Measurements from ENCODE around the gene FBF1.

FBF1 gene

GRCh38 chr17:75864448-75864871 lies 76.4 kb downstream of the FBF1 start (continued):
- TF ChIP-seq ZNF548 (tag by site-specific recombination; IDR thresholded peaks at IDR 0.05) (no peak), ZNF629 (tag by site-specific recombination; IDR thresholded peaks at IDR 0.05) (0 out of 2 replicates have a peak, but pooled peaks have one; percentile 8), YY2 (tag by site-specific recombination; IDR thresholded peaks at IDR 0.05) (no peak), ZNF518A (tag by site-specific recombination; conservative IDR thresholded peaks at IDR 0.05; ENCODE audit: low read depth) (no peak), ZFP3 (tag by site-specific recombination; IDR thresholded peaks at IDR 0.05; ENCODE audit: low read depth) (no peak), ZIC2 (tag by site-specific recombination; IDR thresholded peaks at IDR 0.05) (peak; percentile 96), ZNF248 (tag by site-specific recombination; IDR thresholded peaks at IDR 0.05) (no peak), ZBTB44 (tag by site-specific recombination; IDR thresholded peaks at IDR 0.05) (peak; percentile 27; the same call in 1 of the 2 replicates), PRDM1 (tag by site-specific recombination; IDR thresholded peaks at IDR 0.05) (no peak), ZNF341 (tag by site-specific recombination; IDR thresholded peaks at IDR 0.05; ENCODE audit: low read depth) (peak; percentile 68), KLF8 (tag by site-specific recombination; IDR thresholded peaks at IDR 0.05) (0 out of 2 replicates have a peak, but pooled peaks have one; percentile 27), SP2 (tag by site-specific recombination; IDR thresholded peaks at IDR 0.05) (peak; percentile 67), ZNF76 (tag by site-specific recombination; IDR thresholded peaks at IDR 0.05; ENCODE audit: borderline replicate concordance, low read depth) (no peak), ZNF837 (tag by site-specific recombination; IDR thresholded peaks at IDR 0.05) (no peak), ZNF335 (tag by site-specific recombination; conservative IDR thresholded peaks at IDR 0.05) (no peak), ZNF433 (tag by site-specific recombination; IDR thresholded peaks at IDR 0.05; ENCODE audit: low read depth) (no peak), ZNF585B (tag by site-specific recombination; IDR thresholded peaks at IDR 0.05) (no peak), IKZF3 (tag by site-specific recombination; IDR thresholded peaks at IDR 0.05) (0 out of 2 replicates have a peak, but pooled peaks have one; percentile 16), ZNF626 (tag by site-specific recombination; IDR thresholded peaks at IDR 0.05) (no peak), ZNF580 (tag by site-specific recombination; IDR thresholded peaks at IDR 0.05) (no peak), ZNF704 (tag by site-specific recombination; IDR thresholded peaks at IDR 0.05) (no peak), ZBTB48 (tag by site-specific recombination; IDR thresholded peaks at IDR 0.05) (0 out of 2 replicates have a peak, but pooled peaks have one; percentile 26), ZFP69B (tag by site-specific recombination; IDR thresholded peaks at IDR 0.05) (peak; percentile 78; the same call in 1 of the 2 replicates), FEZF1 (tag by site-specific recombination; IDR thresholded peaks at IDR 0.05) (no peak), ZNF366 (tag by site-specific recombination; conservative IDR thresholded peaks at IDR 0.05) (no peak), GLIS2 (tag by site-specific recombination; IDR thresholded peaks at IDR 0.05) (peak; percentile 71), ZNF654 (tag by site-specific recombination; IDR thresholded peaks at IDR 0.05; ENCODE audit: low read depth) (no peak)
- TF ChIP-seq, protein P1, sequence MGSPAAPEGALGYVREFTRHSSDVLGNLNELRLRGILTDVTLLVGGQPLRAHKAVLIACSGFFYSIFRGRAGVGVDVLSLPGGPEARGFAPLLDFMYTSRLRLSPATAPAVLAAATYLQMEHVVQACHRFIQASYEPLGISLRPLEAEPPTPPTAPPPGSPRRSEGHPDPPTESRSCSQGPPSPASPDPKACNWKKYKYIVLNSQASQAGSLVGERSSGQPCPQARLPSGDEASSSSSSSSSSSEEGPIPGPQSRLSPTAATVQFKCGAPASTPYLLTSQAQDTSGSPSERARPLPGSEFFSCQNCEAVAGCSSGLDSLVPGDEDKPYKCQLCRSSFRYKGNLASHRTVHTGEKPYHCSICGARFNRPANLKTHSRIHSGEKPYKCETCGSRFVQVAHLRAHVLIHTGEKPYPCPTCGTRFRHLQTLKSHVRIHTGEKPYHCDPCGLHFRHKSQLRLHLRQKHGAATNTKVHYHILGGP (tag by site-specific recombination; IDR thresholded peaks at IDR 0.05): peak; percentile 71
- TF ChIP-seq, protein P2, sequence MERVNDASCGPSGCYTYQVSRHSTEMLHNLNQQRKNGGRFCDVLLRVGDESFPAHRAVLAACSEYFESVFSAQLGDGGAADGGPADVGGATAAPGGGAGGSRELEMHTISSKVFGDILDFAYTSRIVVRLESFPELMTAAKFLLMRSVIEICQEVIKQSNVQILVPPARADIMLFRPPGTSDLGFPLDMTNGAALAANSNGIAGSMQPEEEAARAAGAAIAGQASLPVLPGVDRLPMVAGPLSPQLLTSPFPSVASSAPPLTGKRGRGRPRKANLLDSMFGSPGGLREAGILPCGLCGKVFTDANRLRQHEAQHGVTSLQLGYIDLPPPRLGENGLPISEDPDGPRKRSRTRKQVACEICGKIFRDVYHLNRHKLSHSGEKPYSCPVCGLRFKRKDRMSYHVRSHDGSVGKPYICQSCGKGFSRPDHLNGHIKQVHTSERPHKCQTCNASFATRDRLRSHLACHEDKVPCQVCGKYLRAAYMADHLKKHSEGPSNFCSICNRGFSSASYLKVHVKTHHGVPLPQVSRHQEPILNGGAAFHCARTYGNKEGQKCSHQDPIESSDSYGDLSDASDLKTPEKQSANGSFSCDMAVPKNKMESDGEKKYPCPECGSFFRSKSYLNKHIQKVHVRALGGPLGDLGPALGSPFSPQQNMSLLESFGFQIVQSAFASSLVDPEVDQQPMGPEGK (tag by site-specific recombination; IDR thresholded peaks at IDR 0.05): peak; percentile 60; the same call in 1 of the 2 replicates

Data from HEK293 (cell line).